GM19372 (cell line): ENCODE data around the gene REV3L.
"Not testable (repeated sequence)": the region's sequence is repeated elsewhere in the genome, so short reads cannot be mapped to it uniquely, and the experiment has no call there.

Source experiments
- ATAC-seq: cut with Tn5 transposase; IDR thresholded peaks from one replicate; pipeline ENCODE4 v1.9.1; 2021; ENCODE audit warnings: mild to moderate bottlenecking, low read depth, moderate library complexity; ENCODE audit not compliant: unreplicated experiment

Gene REV3L

DNA sequence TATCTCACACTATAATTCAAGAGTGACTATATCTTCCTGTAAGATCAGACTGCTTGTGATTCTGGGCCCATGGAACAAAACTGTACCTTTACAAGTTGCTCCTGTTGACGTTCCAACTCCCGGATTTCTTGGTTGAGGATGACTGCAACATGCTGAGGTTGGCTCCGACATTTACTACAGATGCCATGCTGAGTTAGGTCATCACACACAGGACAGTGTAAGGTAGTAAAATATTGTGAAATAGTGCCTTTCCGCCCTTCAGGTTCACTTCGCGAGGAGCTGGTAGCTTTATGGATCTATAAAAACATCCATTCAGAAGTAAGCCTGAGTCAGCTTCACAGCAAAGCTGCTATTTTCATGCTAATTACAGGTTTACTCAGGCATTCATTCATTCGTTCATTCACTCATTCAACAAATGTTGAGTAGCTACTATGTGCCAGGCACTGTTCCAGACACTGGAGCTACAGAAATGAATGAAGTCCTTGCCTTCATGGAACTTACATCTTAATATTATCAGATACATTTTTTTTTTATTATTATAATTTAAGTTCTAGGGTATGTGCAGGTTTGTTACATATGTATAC is 175.7 kb downstream of the REV3L start:
- no peak for ATAC-seq

DNA sequence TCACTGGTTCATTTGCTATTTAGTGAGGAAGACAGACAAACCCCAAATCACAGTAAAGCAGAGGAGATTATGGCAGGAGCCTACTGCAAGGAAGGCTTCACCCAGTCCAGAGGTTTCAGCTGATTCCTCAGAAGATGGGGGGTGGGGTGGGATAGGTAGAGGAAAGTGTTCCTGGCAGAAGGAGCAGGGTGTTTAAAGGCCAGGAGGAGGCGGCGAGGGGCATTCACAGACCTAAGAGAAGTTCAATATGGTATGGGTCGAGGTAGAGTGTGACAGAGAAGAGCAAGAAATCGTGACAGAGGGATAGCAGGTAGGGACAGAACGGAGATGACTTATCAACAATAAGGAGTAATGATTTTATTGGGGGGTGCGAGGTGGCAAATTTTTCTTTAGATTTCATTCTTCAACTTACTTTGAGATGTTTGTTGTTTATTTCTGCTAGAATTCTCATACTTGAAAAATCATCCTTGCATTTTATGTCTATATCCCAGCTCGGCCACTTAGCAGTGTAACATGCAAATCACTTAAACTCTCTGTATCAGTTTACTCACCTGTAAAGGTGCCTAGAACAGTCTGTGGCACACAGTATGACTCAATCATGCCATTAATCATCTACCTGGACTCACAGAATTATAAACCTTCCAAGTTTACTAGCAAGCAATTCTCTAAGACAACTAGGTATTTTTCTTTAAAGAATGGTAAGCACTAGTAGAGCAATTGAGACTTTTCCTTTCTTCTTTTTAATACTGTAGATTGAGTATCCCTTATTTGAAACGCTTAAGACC is 176.7 kb downstream of the REV3L start:
- no peak for ATAC-seq

DNA sequence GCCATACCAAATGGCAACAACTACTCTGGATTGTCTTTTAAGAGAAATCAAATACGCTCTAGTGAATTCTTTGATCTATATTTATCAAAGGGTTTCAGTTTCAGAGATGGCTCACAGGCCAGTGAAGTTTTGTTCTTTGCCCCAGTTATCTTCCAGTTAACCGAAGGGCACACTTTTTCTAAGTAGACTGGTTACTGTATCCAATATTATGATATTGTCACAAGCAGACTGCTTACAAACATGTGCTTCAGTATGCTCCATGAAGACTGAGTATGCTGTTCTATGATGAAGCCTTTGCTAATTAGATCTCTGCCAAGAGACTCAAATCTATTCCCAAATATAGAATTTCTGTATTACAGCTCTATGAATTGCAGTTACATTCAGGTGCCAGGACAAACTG is 181.1 kb downstream of the REV3L start:
- peak; percentile 63 for ATAC-seq

DNA sequence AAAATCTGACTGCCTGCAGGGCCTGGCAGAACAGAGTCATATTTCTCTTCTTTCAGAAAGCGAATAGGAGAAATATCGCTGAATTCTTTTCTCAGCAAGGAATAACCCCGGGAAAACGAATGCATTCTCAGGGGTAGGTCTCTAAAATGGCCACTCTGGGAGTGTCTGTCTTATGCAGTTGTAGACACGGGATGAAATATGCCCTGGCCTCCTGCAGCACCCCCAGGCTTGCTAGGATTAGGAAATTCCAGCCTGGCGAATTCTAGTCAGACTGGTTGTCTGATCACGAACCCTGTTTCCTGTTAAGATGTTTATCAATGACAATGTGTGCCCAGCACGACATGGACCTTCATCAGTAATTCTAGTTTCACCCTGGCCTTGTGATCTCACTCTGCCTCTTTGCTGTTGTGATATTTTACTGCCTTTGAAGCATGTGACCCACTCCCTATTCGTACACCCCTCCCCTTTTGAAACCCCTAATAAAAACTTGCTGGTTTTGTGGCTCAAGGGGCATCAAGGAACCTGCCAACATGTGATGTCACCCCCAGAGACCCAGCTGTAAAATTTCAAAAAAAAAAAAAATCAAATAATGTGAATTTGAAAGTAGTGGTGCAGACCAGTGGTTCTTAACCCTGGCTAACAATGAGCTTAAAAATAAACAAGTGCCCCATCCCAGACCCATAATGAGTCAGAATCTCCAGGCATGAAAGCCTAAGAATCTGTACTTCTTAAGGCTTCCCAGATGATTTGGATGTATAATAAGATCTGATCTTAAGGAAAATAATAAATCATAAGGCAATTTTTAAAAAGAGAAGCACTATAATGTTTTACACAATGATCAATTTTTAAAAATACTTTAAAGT is 181.8 kb downstream of the REV3L start:
- ATAC-seq: not testable (repeated sequence)

DNA sequence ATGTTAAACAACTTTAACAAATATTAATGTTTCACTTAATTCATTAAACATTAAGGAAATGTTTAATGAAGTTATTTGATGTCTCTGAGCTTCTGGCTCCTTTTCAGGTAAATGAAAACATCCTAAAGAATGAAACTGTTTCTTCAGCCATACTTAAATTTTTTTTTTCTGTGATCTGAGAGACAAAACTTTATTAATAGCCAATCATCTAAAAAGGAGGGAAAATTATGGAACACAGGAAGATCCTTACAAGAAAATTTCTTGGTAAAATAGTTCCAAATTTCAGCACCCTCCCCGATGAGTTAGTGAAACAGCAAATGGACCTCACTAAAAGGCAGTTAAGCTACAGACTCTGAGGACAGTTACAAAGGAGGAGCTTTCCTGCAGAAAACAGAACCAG is 185.2 kb downstream of the REV3L start:
- no peak for ATAC-seq

DNA sequence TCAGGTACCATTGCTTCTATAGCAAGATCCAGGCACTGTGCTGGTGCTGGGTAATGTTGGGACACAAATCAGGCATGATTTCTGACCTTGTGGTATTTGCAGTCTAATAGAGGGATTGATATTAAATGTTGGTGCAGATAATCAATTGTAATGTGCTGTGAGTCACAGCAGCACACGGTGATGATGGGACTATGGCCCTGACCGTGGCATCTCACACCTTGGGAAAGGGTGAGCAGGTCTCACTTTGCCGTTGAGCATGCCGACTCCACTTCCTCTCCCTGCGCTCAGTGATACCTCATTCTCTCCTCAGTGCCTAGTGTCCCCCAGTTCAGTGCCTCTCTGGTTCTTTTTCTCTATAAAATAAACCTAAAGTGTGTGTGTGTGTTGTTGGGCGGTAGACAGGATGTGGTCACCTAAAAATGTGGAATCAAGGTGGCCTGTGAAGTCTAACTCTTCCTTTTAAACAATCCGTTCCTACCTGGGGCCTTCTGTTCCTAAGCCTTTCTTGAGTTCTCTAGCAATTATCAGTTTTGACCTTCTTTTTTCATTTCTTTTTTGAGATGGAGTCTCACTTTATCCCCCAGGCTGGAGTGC is 188.5 kb downstream of the REV3L start:
- no peak for ATAC-seq

DNA sequence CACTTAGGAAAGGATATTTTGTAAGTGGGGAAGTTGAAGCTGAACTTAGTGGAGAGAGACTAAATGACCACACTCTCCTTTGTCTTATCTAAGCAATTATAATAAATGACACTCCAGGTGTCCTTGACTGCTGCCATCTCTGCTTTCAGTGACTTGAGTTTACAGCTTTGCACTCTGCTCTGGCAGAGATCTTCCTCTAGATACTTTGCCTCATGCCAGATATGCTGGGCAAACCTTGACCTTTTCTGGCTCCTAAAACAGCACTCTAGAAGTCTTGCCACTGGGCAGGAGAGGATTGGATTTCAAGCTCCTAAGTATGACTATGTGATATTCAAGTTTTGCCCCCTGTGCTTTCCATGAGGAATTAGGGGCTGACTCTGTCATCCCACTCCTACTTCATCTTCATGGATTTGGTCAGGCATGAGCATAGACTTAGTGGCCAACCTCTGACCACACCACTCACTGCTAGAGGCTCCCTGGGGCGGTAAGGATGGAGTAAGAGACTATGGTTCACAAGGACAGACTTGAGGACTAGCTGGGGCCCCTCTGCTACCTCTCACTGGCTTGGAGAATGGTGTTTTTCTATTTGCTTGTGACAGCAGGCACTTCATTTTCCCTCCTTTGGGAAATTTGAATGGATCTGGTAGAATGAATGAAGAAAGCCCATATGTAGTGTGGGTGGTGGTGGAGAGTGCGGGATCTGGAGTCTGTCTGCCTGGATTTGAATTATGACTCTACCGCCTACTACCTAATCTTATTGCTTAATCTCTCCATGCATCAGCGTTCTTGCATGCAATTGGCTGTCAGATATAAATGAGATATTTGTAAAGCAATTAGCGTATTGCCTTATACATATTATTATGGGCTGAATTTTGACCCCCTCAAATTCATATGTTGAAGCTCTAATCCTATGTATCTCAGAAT is 191.4 kb downstream of the REV3L start:
- ATAC-seq: peak; percentile 19

DNA sequence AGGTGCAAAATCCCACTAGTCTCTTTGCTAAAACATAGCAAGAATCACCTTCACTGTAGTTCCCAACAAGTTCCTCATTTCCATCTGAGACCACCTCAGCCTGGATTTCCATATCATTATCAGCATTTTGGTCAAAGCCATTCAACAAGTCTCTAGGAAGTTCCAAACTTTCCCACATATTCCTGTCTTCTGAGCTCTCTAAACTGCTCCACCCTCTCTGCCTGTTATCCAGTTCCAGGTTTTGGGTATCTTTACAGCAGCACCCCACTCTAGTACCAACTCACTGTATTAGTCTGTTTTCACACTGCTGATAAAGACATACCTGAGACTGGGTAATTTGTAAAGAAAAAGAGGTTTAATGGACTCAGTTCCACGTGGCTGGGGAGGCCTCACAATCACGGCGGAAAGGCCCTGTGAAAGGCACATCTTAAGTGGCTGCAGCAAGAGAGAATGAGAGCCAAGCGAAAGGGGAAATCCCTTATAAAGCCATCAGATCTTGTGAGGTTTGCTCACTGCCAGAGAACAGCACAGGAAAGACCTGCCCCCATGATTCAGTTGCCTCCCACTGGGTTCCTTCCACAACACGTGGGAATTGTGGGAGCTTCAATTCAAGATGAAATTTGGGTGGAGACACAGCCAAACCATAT is 192.2 kb downstream of the REV3L start:
- peak; percentile 89 for ATAC-seq

DNA sequence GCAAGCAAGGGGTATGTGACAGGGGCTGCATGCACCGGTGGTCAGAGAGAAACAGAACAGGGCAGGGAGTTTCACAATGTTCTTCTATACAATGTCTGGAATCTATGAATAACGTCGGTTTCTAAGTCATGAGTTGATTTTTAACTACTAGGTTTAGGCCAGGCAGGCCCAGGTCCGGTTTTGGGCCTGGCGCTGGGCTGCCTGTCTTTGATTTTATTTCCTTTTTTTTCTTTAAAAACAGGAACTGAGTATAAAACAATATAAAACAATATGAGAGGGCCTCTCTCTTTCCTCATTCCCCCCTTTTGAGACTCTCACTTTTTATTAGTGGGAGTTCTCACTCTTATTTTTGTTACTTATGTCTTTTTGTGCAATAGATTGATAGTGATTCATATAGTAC is 198.7 kb downstream of the REV3L start:
- not testable (repeated sequence) for ATAC-seq

DNA sequence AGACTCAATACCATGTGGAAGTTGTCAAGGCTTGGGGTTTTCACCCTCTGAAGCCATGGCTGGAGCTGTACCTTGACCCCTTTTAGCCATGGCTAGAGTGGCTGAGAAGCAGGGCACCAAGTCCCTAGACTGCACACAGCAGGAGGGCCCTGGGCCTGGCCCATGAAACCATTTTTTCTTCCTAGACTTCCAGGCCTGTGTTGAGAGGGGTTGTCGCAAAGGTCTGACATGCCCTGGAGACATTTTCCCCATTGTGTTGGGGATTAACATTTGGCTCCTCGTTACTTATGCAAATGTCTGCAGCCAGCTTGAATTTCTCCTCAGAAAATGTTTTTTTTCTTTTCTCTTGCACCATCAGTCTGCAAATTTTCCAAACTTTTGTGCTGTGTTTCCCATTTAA is 199.3 kb downstream of the REV3L start:
- no peak for ATAC-seq

DNA sequence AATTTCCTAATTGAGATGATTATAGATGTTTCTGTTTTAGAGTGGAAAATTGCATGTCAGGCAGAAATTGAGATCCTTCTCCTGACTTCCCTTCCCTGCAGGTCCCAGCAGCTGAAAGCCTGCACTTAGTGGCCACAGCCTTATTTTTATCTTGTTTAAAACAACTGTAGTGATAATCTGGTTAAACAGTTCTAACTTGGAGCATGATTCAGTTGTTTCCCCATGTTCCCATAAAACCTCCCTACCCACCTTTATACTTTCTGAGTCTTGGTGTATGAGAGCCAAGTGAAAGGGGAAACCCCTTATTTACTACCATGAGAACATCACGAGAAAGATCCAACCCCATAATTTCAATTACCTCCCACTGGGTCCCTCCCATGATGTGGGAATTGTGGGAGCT is 200.5 kb downstream of the REV3L start:
- ATAC-seq: no peak

DNA sequence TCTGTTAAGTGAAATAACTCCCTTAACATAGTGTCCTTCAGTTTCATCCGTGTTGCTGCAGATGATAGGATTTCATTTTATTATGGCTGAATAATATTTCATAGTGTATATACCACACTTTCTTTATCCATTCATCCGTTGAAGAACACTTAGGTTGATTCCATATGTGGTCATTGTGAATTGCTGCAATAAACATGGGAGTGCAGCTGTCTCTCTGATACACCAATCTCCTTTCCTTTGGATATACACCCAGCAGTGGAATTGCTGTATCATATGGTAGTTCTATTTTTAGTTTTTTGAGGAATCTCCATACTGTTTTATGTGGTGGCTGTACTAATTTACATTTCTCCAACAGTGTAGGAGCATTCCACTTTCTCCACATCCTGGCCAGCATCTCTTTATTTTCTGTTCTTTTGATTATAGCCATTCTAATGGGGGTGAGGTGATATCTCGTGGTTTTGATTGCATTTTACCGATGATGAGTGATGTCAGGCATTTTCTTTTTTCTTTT is 202.5 kb downstream of the REV3L start:
- ATAC-seq: no peak

DNA sequence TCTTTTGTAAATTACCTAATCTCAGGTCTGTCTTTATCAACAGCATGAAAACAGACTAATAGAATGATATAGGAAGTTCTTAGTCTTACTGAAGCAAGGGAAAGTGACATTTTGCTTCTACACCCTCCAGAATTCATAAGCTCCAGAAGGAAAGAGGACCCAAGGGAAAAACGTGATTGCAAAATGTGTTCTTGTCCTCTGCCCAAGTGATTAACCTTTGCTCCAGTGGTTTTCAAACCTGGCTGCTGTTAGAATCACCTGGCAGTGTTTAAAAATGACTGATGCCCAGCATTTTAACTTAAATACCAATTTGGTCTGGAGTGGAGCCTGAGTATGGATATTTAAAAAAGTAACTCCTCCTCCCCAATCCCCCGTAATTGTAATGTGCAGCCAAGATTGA is 204.3 kb downstream of the REV3L start:
- no peak for ATAC-seq

DNA sequence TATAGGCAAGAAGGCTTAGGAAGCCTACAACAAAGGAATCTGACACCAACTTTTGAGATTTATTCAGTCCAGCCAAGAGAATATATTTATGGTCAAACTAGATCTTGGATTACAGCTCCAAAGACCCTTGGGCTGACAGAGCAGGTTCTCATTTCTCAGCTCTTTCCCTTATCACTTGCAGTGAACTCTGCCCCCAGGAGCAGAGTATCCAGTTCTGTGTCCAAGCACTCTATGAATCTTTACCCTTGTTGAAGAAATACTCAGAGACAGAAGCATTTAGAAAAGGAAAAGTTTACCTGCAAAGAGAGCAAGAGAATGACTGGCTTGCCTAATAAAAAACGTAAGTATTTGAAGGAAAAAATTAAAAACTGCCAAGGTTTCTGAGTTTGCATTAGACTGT is 205.2 kb downstream of the REV3L start:
- no peak for ATAC-seq

DNA sequence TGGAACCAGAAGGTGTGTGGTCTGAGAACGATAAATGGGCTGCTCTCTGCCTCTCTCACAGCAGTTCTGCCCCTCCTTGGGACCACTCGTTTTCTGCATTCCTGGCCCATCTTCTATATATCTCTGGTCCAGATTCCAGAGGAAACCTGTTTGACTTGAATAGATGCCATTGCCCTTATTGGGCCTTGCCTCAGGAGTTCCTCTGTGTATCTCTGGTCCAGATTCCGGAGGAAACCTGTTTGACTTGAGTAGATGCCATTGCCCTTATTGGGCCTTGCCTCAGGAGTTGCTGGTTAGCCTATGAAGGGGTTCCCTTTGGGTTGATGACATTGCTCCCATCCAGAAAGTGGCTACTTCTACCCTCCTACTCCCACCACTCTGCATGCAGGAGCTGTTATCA is 206.3 kb downstream of the REV3L start:
- ATAC-seq: no peak

DNA sequence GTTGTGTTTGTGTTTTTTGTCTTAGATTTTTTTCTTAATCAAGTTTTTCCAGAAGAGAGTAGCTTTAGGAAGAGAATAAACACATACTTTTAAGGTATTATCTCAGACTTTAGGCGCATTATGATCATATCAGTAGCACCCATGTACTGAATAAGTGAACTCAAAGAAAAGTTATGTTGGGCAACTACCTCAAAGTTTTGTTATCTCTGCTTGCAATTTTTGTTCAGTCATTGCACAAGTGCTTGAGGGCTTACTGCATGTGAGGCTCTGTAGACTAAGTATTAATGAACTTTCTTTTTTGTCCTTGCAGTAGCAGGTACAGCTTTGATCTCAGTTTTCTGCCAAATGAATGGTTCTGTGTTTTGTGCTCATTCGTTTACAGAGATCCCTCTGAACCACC is 206.7 kb downstream of the REV3L start:
- ATAC-seq: no peak

DNA sequence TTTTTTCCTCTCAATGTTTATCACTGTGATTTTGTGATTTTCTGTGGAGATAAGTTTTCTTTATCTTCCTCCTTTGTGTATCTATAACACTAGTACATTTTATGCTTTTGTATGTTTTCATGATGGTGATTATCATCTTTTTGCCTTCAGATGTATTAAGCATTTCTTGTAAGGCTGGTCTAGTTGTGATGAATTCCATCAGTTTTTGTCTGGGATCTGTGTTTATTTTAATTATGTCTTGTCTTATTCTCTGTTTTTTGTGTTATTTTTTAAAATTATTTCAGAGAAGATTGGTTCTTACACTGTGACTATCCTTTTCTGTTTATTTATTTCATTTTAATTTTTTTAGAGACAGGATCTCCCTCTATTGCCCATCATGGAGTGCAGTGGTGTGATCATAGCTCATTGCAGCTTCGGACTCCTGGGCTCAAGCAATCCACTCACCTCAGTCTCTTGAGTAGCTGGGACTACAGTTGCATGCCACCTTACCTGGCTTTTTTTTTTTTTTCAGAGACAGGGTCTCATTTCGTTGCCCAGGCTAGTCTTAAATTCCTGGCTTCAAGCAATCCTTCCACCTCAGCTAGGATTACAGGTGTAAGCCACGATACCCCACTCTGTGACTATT is 208.3 kb downstream of the REV3L start:
- ATAC-seq: no peak

DNA sequence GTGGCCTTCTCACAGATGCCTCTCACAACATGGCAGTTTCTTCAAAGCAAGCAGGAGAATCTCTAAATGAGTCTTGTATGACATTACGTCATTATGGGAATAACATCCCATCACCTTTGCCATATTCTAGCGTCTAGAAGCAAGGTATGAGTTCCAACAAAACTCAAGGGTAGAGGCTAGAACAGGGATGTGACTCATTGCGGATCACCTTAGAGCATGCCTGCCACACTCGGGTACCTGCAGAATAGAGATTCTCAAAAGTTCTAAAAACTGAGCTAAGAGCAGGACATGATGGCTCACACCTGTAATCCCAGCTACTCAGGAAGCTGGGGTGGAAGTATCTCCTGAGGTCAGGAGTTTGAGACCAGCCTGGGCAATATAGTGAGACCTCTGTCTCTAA is 212.9 kb downstream of the REV3L start:
- ATAC-seq: no peak

DNA sequence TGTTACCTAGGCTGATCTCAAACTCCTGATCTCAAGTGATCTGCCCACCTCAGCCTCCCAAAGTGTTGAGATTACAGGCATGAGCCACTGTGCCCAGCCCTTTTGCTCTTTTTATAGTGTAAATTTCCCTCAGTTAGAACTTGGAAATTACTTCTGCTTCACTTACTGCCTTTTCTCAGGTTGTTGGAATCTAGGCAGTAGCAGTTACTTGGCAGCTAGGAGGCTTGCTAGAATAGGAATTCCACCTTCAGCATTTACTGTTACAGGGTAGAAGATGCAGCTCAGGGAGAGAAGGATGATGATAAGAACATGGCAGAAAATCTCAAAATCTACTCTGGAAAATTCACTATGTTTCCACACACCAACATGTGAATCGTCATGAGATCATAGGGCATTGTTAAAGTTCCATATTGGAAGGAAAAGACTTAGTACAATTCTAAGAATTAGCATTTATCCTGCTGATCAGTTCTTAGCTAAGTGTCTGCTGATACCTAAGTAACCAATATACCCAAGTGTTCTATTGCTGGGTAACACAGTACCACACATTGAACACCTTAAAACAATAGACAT is 213.5 kb downstream of the REV3L start:
- ATAC-seq: no peak
